HT1080 (cell line): ENCODE measurements around the gene ARX. TPM values are rescaled to one million over a fixed set of nuclear protein-coding genes. Genes with fewer than 3 reads are reported as not detected.

ENCODE experiments used
- DNase-seq: peaks from one replicate; pipeline ENCODE4 v3.0.0-alpha.2; 2015; ENCODE audit warnings: low read depth
- total RNA-seq: library from RNA; depleted of rRNA; stranded (reverse); fragments of >200 nt; shearing (Covaris generic); gene quantifications from 2 replicates; pipeline ENCODE4 v1.2.3, GENCODE V29; 2014

The ARX gene
- total RNA-seq, 1 experiment from 2014 or later, result 0.03 TPM

- no peak for DNase-seq
These were observed 1.3 kb upstream of the ARX start for GRCh38 chrX:25016938-25017598.

DNA sequence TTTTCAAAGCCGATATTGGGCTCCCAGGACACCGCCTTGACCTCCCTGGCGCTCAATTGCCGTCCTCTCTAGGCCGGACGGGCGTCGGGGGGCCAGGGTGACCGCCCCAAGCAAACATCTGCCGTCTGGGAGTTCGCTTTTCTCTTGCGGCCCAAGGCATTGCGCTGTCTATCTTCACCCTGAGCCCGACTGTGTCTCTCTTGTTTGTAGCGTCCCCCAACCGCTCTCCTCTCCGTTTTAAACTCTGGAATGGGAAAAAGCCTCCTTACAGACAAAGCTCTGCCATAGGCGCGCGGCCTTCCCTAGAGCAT, 551 bp upstream of the ARX start:
- no peak for DNase-seq

DNA sequence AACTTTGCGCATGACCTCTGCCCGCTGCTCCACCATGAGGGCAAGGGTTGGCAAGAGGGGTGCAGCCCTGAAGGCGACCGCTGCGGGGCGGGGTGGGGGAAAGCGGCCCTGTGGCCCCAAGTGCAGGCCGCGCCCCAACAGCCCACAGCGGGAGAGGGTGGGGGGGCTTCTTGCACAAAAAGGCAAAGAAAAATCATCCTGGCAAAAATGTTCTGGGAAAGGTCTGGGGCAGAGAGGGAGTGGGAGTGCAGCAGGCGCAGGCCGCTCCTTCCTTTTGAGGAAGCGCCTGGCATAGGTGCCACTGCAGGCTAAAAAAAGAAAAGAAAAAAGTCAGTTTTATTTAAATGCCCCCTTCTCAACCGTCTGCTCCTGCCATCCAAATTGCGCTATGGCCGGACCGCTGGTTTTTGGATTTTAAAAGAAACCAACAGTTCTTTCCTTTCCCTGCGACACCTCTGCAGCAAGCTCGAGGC, 1.4 kb downstream of the ARX start:
- DNase-seq, result no peak

GRCh38 chrX:25013632-25014365, 2.0 kb downstream of the ARX start:
- DNase-seq, result no peak

- peak; percentile 1 for DNase-seq
These were observed 2.8 kb downstream of the ARX start for GRCh38 chrX:25012793-25013631.

DNA sequence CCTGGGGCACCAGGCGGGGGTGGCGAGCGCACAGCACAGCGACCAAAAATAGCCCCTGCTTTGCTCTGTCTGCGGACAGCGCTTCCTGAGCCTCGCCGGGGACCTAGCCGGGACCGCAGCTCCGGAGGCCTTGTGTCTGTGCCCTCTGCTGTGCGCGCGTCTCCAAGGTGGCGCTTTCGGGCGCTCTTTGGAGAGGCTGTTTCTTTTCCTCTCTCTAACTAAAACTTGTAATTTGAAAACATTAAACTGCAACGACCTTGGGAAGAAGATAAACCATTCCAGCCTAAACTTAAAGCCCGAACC, 3.4 kb downstream of the ARX start:
- DNase-seq, result no peak

- no peak for DNase-seq
These were observed 4.0 kb downstream of the ARX start for GRCh38 chrX:25011589-25012432.

GRCh38 chrX:25010784-25011588, 4.8 kb downstream of the ARX start:
- DNase-seq, result no peak

GRCh38 chrX:25009407-25009806, 6.4 kb downstream of the ARX start:
- DNase-seq, result no peak

GRCh38 chrX:25007059-25008053, 8.4 kb downstream of the ARX start:
- DNase-seq, result no peak

GRCh38 chrX:25006586-25007058, 9.1 kb downstream of the ARX start:
- no peak for DNase-seq

- DNase-seq, result no peak
These were observed 10.2 kb downstream of the ARX start for GRCh38 chrX:25005382-25006185.

DNA sequence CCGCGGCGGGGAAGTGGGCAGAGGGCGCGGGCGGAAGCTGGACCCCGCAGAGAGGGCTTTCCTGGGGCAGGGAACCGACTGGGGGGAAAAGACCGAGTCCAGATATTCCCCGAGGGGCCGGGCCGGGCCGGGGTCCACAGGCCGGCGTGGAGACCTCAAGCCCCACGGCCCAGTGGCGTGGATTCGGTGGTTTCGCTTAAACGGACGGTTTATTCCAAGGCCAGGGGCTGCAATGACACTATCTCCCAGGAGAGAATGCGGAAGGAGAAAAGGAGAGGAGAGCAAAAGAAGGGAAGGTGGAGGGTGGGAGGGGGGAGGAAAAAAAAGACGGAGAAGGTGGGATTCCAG, 10.8 kb downstream of the ARX start:
- no peak for DNase-seq

GRCh38 chrX:25004485-25005032, 11.2 kb downstream of the ARX start:
- DNase-seq, result no peak

DNA sequence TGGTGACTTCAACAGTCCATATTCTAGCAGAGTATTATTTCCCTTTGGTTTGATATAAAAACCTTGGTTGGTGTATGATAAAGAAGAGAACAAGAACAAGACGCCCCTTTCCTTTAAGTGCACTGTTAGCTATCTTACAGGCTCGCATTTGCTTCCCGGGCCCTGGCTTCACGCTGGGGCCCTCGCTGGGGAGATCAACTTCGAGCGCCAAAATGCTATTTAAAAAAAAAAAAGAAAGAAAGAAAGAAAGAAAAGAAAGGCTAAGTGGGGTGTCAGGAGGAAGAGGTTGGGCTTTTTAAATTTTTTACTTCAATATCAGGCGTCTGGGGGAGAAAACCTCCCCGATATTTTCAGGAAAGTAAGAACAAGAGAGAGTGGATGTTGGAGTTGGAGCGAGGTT, 11.7 kb downstream of the ARX start:
- DNase-seq, result no peak

- no peak for DNase-seq
These were observed 12.5 kb downstream of the ARX start for GRCh38 chrX:25003066-25003849.

DNA sequence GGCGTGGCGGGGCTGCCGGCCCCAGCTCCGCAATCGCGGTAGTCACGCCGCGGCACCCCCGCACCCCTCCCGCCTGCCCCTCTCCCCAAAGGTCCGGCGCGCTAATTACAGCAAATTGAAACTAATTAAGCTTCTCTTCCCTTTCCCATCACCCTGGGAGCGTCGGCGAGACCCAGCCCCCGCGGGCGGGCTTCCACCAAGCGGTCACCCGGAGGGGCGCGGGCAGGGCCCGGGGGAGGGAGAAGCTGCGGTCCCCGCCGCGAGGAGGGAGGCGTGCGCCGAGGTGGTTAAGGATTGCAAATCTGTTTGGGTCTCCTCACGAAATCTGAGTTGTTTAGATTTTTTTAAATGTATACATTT, 13.1 kb downstream of the ARX start:
- no peak for DNase-seq
